ENCODE data around the gene CLEC18A.

GRCh38 chr16:69929480-69929879, 21.7 kb upstream of the CLEC18A start:
- TF ChIP-seq CTCF (conservative IDR thresholded peaks at IDR 0.05; ENCODE audit: low read depth, low read length) (no peak), EZH2 (IDR thresholded peaks at IDR 0.05; ENCODE audit: low read length, unreplicated experiment) (no peak), EZH2phosphoT487 (IDR thresholded peaks at IDR 0.05; ENCODE audit: borderline replicate concordance, low read length) (no peak)
